Uterus (tissue), 4 donors: ENCODE results near the gene RCAN2. TPM values are rescaled to one million over a fixed set of nuclear protein-coding genes. Genes with fewer than 3 reads are reported as not detected.

ENCODE experiments used
- DNase-seq, 2 donors: peaks; one replicate each; pipeline ENCODE4 v3.0.0-alpha.2; 2019 to 2020
- H3K27ac ChIP-seq, 2 donors: fragments of 200-600 bp; sonication (generic); 1 replicate in 1 of 2; 2 replicates in 1 of 2; pipeline ENCODE4 v1.5.1; 2016 to 2018
- H3K27me3 ChIP-seq, 2 donors: fragments of 200-600 bp; sonication (generic); one replicate each; pipeline ENCODE4 v1.5.1; 2018 to 2019; ENCODE audit warnings: control low read depth in 1 of 2
- H3K36me3 ChIP-seq, 2 donors: fragments of 200-600 bp; sonication (generic); one replicate each; pipeline ENCODE4 v1.5.1; 2019; ENCODE audit warnings: control low read depth in 1 of 2
- H3K4me1 ChIP-seq, 2 donors: fragments of 200-600 bp; sonication (generic); one replicate each; pipeline ENCODE4 v1.5.1; 2018 to 2019; ENCODE audit warnings: control low read depth in 1 of 2
- H3K4me3 ChIP-seq, 2 donors: fragments of 200-600 bp; sonication (generic); 1 replicate in 1 of 2; 2 replicates in 1 of 2; pipeline ENCODE4 v1.5.1; 2018 to 2019; ENCODE audit warnings: mild to moderate bottlenecking in 1 of 2
- H3K9me3 ChIP-seq, 2 donors: fragments of 200-600 bp; sonication (generic); one replicate each; pipeline ENCODE4 v1.5.1; 2019; ENCODE audit warnings: control low read depth in 1 of 2
- POLR2A ChIP-seq, 2 donors: fragments of 450-650 bp; IDR thresholded peaks; one replicate each; pipeline ENCODE4 v1.6.1; 2016; ENCODE audit warnings: antibody characterized with exemption in 2 of 2, mild to moderate bottlenecking in 1 of 2, moderate library complexity in 1 of 2
- intact Hi-C: fragments of 100-400 bp; cut with DNase I; formaldehyde crosslinking; loops from one replicate; pipeline ENCODE4 v1.15.1; 2023; ENCODE audit warnings: low total_unique reads
- total RNA-seq, 4 donors: library from RNA; depleted of rRNA in 3 of 4; stranded (reverse); fragments of >200 nt in 3 of 4; gene quantifications; one replicate each; pipeline versions ENCODE4 v1.1.0 to v1.2.4, GENCODE V29; 2014 to 2023
- TF ChIP-seq, protein P1 (sequence below), 4 experiments: fragments of 200-600 bp in 2 of 4; fragments of 450-650 bp in 2 of 4; sonication (generic) in 2 of 4; IDR thresholded peaks; one replicate each; pipeline ENCODE4 v1.5.1; 2016 to 2019; ENCODE audit warnings: antibody characterized with exemption in 4 of 4, mild to moderate bottlenecking in 2 of 4, moderate library complexity in 1 of 4
- donor health status: DM: yes; HTN: yes; CAD: no.

Gene RCAN2
- total RNA-seq, 4 donors from 2014 or later = 3.0 to 36.4 (median 16.3) TPM

GRCh38 chr6:46189726-46190125, 301.5 kb downstream of the RCAN2 start:
- Histone ChIP-seq H3K4me3 (no peak overlapping the region), H3K27ac (no peak overlapping the region), H3K36me3 (no peaks in the 10 kb centered on the region), H3K4me1 (no peaks in the 10 kb centered on the region), H3K9me3 (no peaks in the 10 kb centered on the region), H3K27me3 (no peaks in the 10 kb centered on the region)
- intact Hi-C loops = no loop called here
- no peak for DNase-seq
- TF ChIP-seq, protein P1, sequence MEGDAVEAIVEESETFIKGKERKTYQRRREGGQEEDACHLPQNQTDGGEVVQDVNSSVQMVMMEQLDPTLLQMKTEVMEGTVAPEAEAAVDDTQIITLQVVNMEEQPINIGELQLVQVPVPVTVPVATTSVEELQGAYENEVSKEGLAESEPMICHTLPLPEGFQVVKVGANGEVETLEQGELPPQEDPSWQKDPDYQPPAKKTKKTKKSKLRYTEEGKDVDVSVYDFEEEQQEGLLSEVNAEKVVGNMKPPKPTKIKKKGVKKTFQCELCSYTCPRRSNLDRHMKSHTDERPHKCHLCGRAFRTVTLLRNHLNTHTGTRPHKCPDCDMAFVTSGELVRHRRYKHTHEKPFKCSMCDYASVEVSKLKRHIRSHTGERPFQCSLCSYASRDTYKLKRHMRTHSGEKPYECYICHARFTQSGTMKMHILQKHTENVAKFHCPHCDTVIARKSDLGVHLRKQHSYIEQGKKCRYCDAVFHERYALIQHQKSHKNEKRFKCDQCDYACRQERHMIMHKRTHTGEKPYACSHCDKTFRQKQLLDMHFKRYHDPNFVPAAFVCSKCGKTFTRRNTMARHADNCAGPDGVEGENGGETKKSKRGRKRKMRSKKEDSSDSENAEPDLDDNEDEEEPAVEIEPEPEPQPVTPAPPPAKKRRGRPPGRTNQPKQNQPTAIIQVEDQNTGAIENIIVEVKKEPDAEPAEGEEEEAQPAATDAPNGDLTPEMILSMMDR (IDR thresholded peaks at IDR 0.05) = no peak
- TF ChIP-seq POLR2A (IDR thresholded peaks at IDR 0.05) = no peak

DNA sequence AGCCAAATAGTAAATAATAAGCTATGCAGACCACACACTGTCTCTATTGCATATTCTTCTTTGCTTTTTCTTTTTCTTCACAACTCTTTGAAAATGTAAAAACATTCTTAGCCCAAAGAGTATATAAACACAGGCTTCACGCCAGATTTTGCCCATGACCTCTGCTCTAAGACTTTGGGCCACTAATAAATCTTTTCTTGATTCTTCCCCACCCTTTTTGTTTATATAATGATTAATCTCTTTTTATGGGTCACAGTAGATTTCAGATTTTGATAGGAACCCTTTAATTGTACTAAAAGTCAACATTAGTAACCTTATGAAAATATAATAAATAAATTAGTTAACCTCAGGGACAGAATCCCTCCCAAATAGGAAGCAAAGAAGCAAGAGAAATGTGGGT, 304.7 kb downstream of the RCAN2 start:
- Histone ChIP-seq H3K27me3 (no peaks in the 10 kb centered on the region), H3K36me3 (no peaks in the 10 kb centered on the region), H3K9me3 (no peaks in the 10 kb centered on the region), H3K4me3 (no peak overlapping the region), H3K4me1 (no peaks in the 10 kb centered on the region), H3K27ac (no peak overlapping the region)
- intact Hi-C loops = no loop called here
- TF ChIP-seq POLR2A (IDR thresholded peaks at IDR 0.05) = no peak
- TF ChIP-seq, protein P1 (IDR thresholded peaks at IDR 0.05) = no peak
- DNase-seq = no peak

DNA sequence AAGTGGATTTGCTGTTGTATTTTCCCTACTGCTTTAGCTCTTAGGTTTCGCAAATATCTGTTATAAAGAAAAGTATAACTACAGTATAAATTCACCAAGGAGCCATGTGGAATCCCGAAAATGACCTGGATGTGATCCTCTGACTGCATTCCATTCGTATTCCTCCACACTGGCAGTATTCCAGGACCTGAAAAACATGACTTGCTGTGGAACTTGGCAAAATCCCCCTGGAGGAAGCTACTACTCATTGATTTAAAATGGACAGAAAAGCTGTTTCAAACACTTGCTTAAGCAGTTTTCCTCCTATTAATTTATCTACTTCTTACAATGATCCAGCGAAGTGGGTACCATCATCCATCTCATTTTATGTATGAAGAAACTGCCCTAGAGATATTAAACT, 307.1 kb downstream of the RCAN2 start:
- TF ChIP-seq, protein P1 (IDR thresholded peaks at IDR 0.05) = no peak
- TF ChIP-seq POLR2A (IDR thresholded peaks at IDR 0.05) = no peak
- H3K4me1 ChIP-seq = no peaks in the 10 kb centered on the region
- no peak overlapping the region for H3K27ac ChIP-seq
- no peaks in the 10 kb centered on the region for H3K36me3 ChIP-seq
- intact Hi-C loops = no loop called here
- H3K27me3 ChIP-seq = no peaks in the 10 kb centered on the region
- H3K9me3 ChIP-seq = no peaks in the 10 kb centered on the region
- H3K4me3 ChIP-seq = no peak overlapping the region
- DNase-seq = no peak

- DNase-seq = no peak
- intact Hi-C loops = no loop called here
- no peak overlapping the region for H3K4me3 ChIP-seq
- no peak for TF ChIP-seq POLR2A (IDR thresholded peaks at IDR 0.05)
- TF ChIP-seq, protein P1 (IDR thresholded peaks at IDR 0.05) = no peak
- no peaks in the 10 kb centered on the region for H3K9me3 ChIP-seq
- no peaks in the 10 kb centered on the region for H3K4me1 ChIP-seq
- H3K27me3 ChIP-seq = no peaks in the 10 kb centered on the region
- H3K27ac ChIP-seq = no peak overlapping the region
- no peaks in the 10 kb centered on the region for H3K36me3 ChIP-seq
These were observed 315.3 kb downstream of the RCAN2 start for GRCh38 chr6:46175976-46176375.

- H3K9me3 ChIP-seq = no peaks in the 10 kb centered on the region
- H3K4me1 ChIP-seq = no peaks in the 10 kb centered on the region
- H3K27me3 ChIP-seq = no peaks in the 10 kb centered on the region
- intact Hi-C loops = no loop called here
- no peak overlapping the region for H3K4me3 ChIP-seq
- TF ChIP-seq, protein P1 (IDR thresholded peaks at IDR 0.05) = no peak
- no peak for TF ChIP-seq POLR2A (IDR thresholded peaks at IDR 0.05)
- H3K36me3 ChIP-seq = no peaks in the 10 kb centered on the region
- no peak for DNase-seq
- H3K27ac ChIP-seq = no peak overlapping the region
These were observed 315.8 kb downstream of the RCAN2 start for GRCh38 chr6:46175446-46175845.
